GM21737 (cell line): Measurements from ENCODE around the gene SLAMF9.
A peak's percentile ranks its signal among the peaks of the same experiment; 100 is the strongest.

Experiments used
- ATAC-seq: cut with Tn5 transposase; IDR thresholded peaks from one replicate; pipeline ENCODE4 v1.9.1; 2021; ENCODE audit warnings: mild to moderate bottlenecking, moderate library complexity; ENCODE audit not compliant: unreplicated experiment

The SLAMF9 gene

GRCh38 chr1:159935305-159935704 is 18.7 kb downstream of the SLAMF9 start:
- no peak for ATAC-seq

- no peak for ATAC-seq
Observed at GRCh38 chr1:159934136-159935039, 19.6 kb downstream of the SLAMF9 start.

GRCh38 chr1:159933347-159933746 is 20.7 kb downstream of the SLAMF9 start:
- no peak for ATAC-seq

GRCh38 chr1:159932296-159933285 is 21.4 kb downstream of the SLAMF9 start:
- no peak for ATAC-seq

- no peak for ATAC-seq
Observed at GRCh38 chr1:159931795-159932173, 22.3 kb downstream of the SLAMF9 start.

- no peak for ATAC-seq
Observed at GRCh38 chr1:159931101-159931794, 22.8 kb downstream of the SLAMF9 start.

- no peak for ATAC-seq
Observed at GRCh38 chr1:159930634-159931033, 23.4 kb downstream of the SLAMF9 start.

GRCh38 chr1:159930216-159930615 is 23.8 kb downstream of the SLAMF9 start:
- no peak for ATAC-seq

GRCh38 chr1:159929155-159930051 is 24.6 kb downstream of the SLAMF9 start:
- no peak for ATAC-seq

- no peak for ATAC-seq
Observed at GRCh38 chr1:159928491-159929050, 25.5 kb downstream of the SLAMF9 start.

- no peak for ATAC-seq
Observed at GRCh38 chr1:159927849-159928431, 26.1 kb downstream of the SLAMF9 start.

GRCh38 chr1:159927211-159927848 is 26.7 kb downstream of the SLAMF9 start:
- ATAC-seq: no peak

GRCh38 chr1:159925719-159926078 is 28.3 kb downstream of the SLAMF9 start:
- peak; percentile 0 for ATAC-seq

GRCh38 chr1:159924791-159925718 is 29.0 kb downstream of the SLAMF9 start, which contains the start of gene TAGLN2:
Gene TAGLN2 (minus strand): TSS chr1:159925507. CDS start chr1:159920509, 4,998 bp downstream.
- ATAC-seq: peak; percentile 52

- no peak for ATAC-seq
Observed at GRCh38 chr1:159924025-159924790, 29.8 kb downstream of the SLAMF9 start.

GRCh38 chr1:159923203-159924024 is 30.6 kb downstream of the SLAMF9 start:
- peak; percentile 27 for ATAC-seq
